Activated T-cell treated with anti-CD3 and anti-CD28 coated beads for 48 hours (primary cell): Measurements from ENCODE around the gene GK2.

ENCODE experiments used
- DNase-seq: peaks from one replicate; pipeline ENCODE4 v3.0.0-alpha.2; 2020; ENCODE audit warnings: low read depth

GK2 gene

GRCh38 chr4:79385641-79386040, 22.4 kb downstream of the GK2 start:
- no peak for DNase-seq

- DNase-seq: no peak
These were observed 26.9 kb downstream of the GK2 start for GRCh38 chr4:79381161-79381560.

- no peak for DNase-seq
These were observed 38.0 kb downstream of the GK2 start for GRCh38 chr4:79370026-79370425.

GRCh38 chr4:79367096-79367495, 40.9 kb downstream of the GK2 start:
- no peak for DNase-seq

GRCh38 chr4:79366422-79366821, 41.6 kb downstream of the GK2 start:
- DNase-seq: no peak

GRCh38 chr4:79364061-79364460, 44.0 kb downstream of the GK2 start:
- DNase-seq: no peak

- no peak for DNase-seq
These were observed 45.4 kb downstream of the GK2 start for GRCh38 chr4:79362626-79363025.

GRCh38 chr4:79360006-79360405, 48.0 kb downstream of the GK2 start:
- DNase-seq: no peak

GRCh38 chr4:79358438-79358837, 49.6 kb downstream of the GK2 start:
- DNase-seq: no peak

GRCh38 chr4:79357365-79357764, 50.7 kb downstream of the GK2 start:
- no peak for DNase-seq
